CD14-positive monocyte (primary cell): ENCODE measurements around the gene PRKN. TPM values are rescaled to one million over a fixed set of nuclear protein-coding genes. Genes with fewer than 3 reads are reported as not detected.

Experiments
- DNase-seq, 3 donors: peaks; one replicate each; pipeline ENCODE4 v3.0.0-alpha.2; 2011 to 2022
- H2AFZ ChIP-seq: 2 replicates; pipeline ENCODE4 v1.6.0; 2012; ENCODE audit warnings: mild to moderate bottlenecking, low read depth, low read length, inconsistent platforms; ENCODE audit not compliant: insufficient read depth, poor library complexity, severe bottlenecking
- H3K27ac ChIP-seq, 2 donors: 1 replicate in 1 of 2; 2 replicates in 1 of 2; pipeline ENCODE4 v1.5.1; 2012 to 2013; ENCODE audit warnings: low read length in 2 of 2, control low read depth in 1 of 2, inconsistent platforms in 1 of 2, low read depth in 1 of 2, mild to moderate bottlenecking in 1 of 2
- H3K27me3 ChIP-seq, 2 donors: one replicate each; pipeline versions ENCODE4 v1.6.0 to v1.6.1; 2011 to 2013; ENCODE audit warnings: low read length in 2 of 2; ENCODE audit not compliant: control insufficient read depth in 2 of 2, insufficient read depth in 2 of 2
- H3K36me3 ChIP-seq, 2 donors: replicated peaks in 1 of 2; 1 replicate in 1 of 2; 2 replicates in 1 of 2; pipeline versions ENCODE4 v1.5.1 to v1.6.1; 2012 to 2013; ENCODE audit warnings: low read length in 2 of 2, control low read depth in 1 of 2, inconsistent platforms in 1 of 2, mild to moderate bottlenecking in 1 of 2; ENCODE audit not compliant: insufficient read depth in 2 of 2, control insufficient read depth in 1 of 2
- H3K4me1 ChIP-seq, 2 donors: 1 replicate in 1 of 2; 2 replicates in 1 of 2; pipeline versions ENCODE4 v1.5.1 to v1.6.1; 2012 to 2013; ENCODE audit warnings: low read length in 2 of 2, control low read depth in 1 of 2, inconsistent platforms in 1 of 2, mild to moderate bottlenecking in 1 of 2, moderate library complexity in 1 of 2; ENCODE audit not compliant: insufficient read depth in 2 of 2, control insufficient read depth in 1 of 2
- H3K4me2 ChIP-seq: replicated peaks from 2 replicates; pipeline ENCODE3; 2012; ENCODE audit warnings: low read length, moderate library complexity, mild to moderate bottlenecking; ENCODE audit not compliant: poor library complexity, severe bottlenecking; ENCODE audit errors: extremely low read depth
- H3K4me3 ChIP-seq, 3 experiments: fragments of 200-600 bp in 1 of 3; sonication (generic) in 1 of 3; replicated peaks in 1 of 3; 1 replicate in 2 of 3; 2 replicates in 1 of 3; pipeline ENCODE4 v1.5.1; 2011 to 2013; ENCODE audit warnings: low read length in 3 of 3, mild to moderate bottlenecking in 3 of 3, control low read depth in 2 of 3, low read depth in 2 of 3, inconsistent platforms in 1 of 3, moderate library complexity in 1 of 3
- H3K79me2 ChIP-seq: 2 replicates; pipeline ENCODE4 v1.6.0; 2012; ENCODE audit warnings: mild to moderate bottlenecking, control low read depth, inconsistent platforms, low read length, moderate library complexity; ENCODE audit not compliant: insufficient read depth
- H3K9ac ChIP-seq: 2 replicates; pipeline ENCODE4 v1.6.0; 2017; ENCODE audit warnings: low read length, mild to moderate bottlenecking; ENCODE audit not compliant: insufficient read depth, poor library complexity, severe bottlenecking
- H3K9me3 ChIP-seq, 2 donors: replicated peaks in 1 of 2; 1 replicate in 1 of 2; 2 replicates in 1 of 2; pipeline versions ENCODE4 v1.5.1 to v1.6.1; 2012 to 2013; ENCODE audit warnings: low read length in 2 of 2, control low read depth in 1 of 2; ENCODE audit not compliant: control insufficient read depth in 1 of 2, insufficient read depth in 1 of 2
- H4K20me1 ChIP-seq: 2 replicates; pipeline ENCODE4 v1.6.0; 2012; ENCODE audit warnings: mild to moderate bottlenecking, low read length, control low read depth, moderate library complexity; ENCODE audit not compliant: insufficient read depth
- H3K27ac Mint-ChIP-seq, 7 donors: one replicate each; pipeline ENCODE4 v1.8.0; 2020; ENCODE audit warnings: mild to moderate bottlenecking in 7 of 7, mixed read lengths in 7 of 7, moderate library complexity in 6 of 7, inconsistent platforms in 2 of 7
- H3K27me3 Mint-ChIP-seq, 3 donors: one replicate each; pipeline ENCODE4 v1.8.0; 2021 to 2022; ENCODE audit warnings: low read depth in 3 of 3, mild to moderate bottlenecking in 3 of 3, mixed read lengths in 3 of 3, moderate library complexity in 3 of 3, inconsistent platforms in 1 of 3
- H3K36me3 Mint-ChIP-seq, 2 donors: one replicate each; pipeline ENCODE4 v1.8.0; 2020; ENCODE audit warnings: mixed read lengths in 2 of 2, inconsistent platforms in 1 of 2, mild to moderate bottlenecking in 1 of 2
- H3K4me1 Mint-ChIP-seq: one replicate; pipeline ENCODE4 v1.8.0; 2020; ENCODE audit warnings: mild to moderate bottlenecking, mixed read lengths
- H3K4me3 Mint-ChIP-seq, 2 donors: one replicate each; pipeline ENCODE4 v1.8.0; 2020; ENCODE audit warnings: mild to moderate bottlenecking in 2 of 2, mixed read lengths in 2 of 2, moderate library complexity in 1 of 2
- H3K9me3 Mint-ChIP-seq, 7 donors: one replicate each; pipeline ENCODE4 v1.8.0; 2020 to 2022; ENCODE audit warnings: mixed read lengths in 7 of 7, mild to moderate bottlenecking in 6 of 7, moderate library complexity in 6 of 7, inconsistent platforms in 2 of 7
- CTCF ChIP-seq: fragments of 200-600 bp; IDR thresholded peaks from one replicate; pipeline ENCODE4 v1.8.0; 2022; ENCODE audit warnings: antibody characterized with exemption, mild to moderate bottlenecking
- WGBS: methylation state at CpG from one replicate; pipeline ENCODE4 v1.1.5; 2013; ENCODE audit warnings: missing lambda C conversion rate; ENCODE audit not compliant: insufficient coverage; 5-methylcytosine and 5-hydroxymethylcytosine counted together
- intact Hi-C, 2 donors: fragments of 100-400 bp; cut with micrococcal nuclease; formaldehyde crosslinking; loops; one replicate each; pipeline versions ENCODE4 v1.15.0 to v1.15.1; 2023
- polyA plus RNA-seq, 3 donors: library from polyadenylated mRNA; depleted of rRNA in 1 of 3; unstranded in 2 of 3; stranded (reverse) in 1 of 3; fragments of 300-500 nt in 2 of 3; fragments of >200 nt in 1 of 3; fragmentation: Illumina TruSeq in 2 of 3; gene quantifications; 1 replicate in 2 of 3; 2 replicates in 1 of 3; pipeline ENCODE4 v1.2.3, GENCODE V29; 2012 to 2021

PRKN gene
- polyA plus RNA-seq, 3 donors: 0.19 to 0.21 TPM; not detected in 1

- no peak overlapping the region for H3K4me2 ChIP-seq
- H3K4me1 Mint-ChIP-seq: peaks cover 2% of the 10 kb centered on the region
- no peaks in the 10 kb centered on the region for H3K27me3 ChIP-seq
- H3K36me3 ChIP-seq: no peaks in the 10 kb centered on the region
- peaks cover 0 to 2% of the 10 kb centered on the region in 2 donors for H3K4me1 ChIP-seq
- no peak overlapping the region for H3K9ac ChIP-seq
- WGBS: 100% methylated on average over 3 of the region's 9 CpGs
- H3K79me2 ChIP-seq: no peaks in the 10 kb centered on the region
- intact Hi-C loops: no loop called here
- no peak for TF ChIP-seq CTCF
- H3K9me3 Mint-ChIP-seq: peaks cover 0 to 4% (median 0%) of the 10 kb centered on the region in 7 donors
- no peak for DNase-seq
- H3K4me3 ChIP-seq: no peak overlapping the region
- no peak overlapping the region for H3K27ac Mint-ChIP-seq
- H3K27me3 Mint-ChIP-seq: no peaks in the 10 kb centered on the region
- H3K36me3 Mint-ChIP-seq: no peaks in the 10 kb centered on the region
- no peaks in the 10 kb centered on the region for H3K9me3 ChIP-seq
- no peak overlapping the region for H3K4me3 Mint-ChIP-seq
- H4K20me1 ChIP-seq: no peaks in the 10 kb centered on the region
- no peak overlapping the region for H2AFZ ChIP-seq
- no peak overlapping the region for H3K27ac ChIP-seq
Measured at GRCh38 chr6:162165479-162165878, 562.1 kb downstream of the PRKN start.

- Histone ChIP-seq H3K36me3 (no peaks in the 10 kb centered on the region), H3K4me3 (no peak overlapping the region), H3K27ac (no peak overlapping the region), H3K9me3 (peaks cover 0 to 11% of the 10 kb centered on the region in 2 donors), H3K4me2 (no peak overlapping the region), H3K79me2 (no peaks in the 10 kb centered on the region), H3K9ac (no peak overlapping the region), H3K4me1 (peaks cover 6 to 9% of the 10 kb centered on the region in 2 donors), H4K20me1 (no peaks in the 10 kb centered on the region), H2AFZ (peak overlapping the region; percentile 7), H3K27me3 (no peaks in the 10 kb centered on the region)
- Mint-ChIP-seq H3K36me3 (no peaks in the 10 kb centered on the region), H3K4me3 (peak overlapping the region in 1 of 2 donors; percentile 61), H3K27ac (peak overlapping the region in 5 of 7 donors; percentile 6 to 74 (median 16)), H3K27me3 (peaks cover 0 to 2% (median 1%) of the 10 kb centered on the region in 3 donors), H3K9me3 (peaks cover 0 to 3% (median 0%) of the 10 kb centered on the region in 7 donors), H3K4me1 (peaks cover 23% of the 10 kb centered on the region)
- intact Hi-C loops: no loop called here
- WGBS: 0% methylated on average over 1 of the region's 3 CpGs
- no peak for TF ChIP-seq CTCF
- DNase-seq: peak in 2 of 3 donors; percentile 19 to 38
Measured at GRCh38 chr6:162157167-162157870, 570.2 kb downstream of the PRKN start.
